ENCODE measurements around the gene SUPT5H. TPM values are rescaled to one million over a fixed set of nuclear protein-coding genes. Genes with fewer than 3 reads are reported as not detected.

SUPT5H gene
- total and polyA plus RNA-seq, 2 of the 8 experiments (the other 6 are each of a cell fraction or from before 2014, with no cell fraction given) = 77.8 to 111 TPM

DNA sequence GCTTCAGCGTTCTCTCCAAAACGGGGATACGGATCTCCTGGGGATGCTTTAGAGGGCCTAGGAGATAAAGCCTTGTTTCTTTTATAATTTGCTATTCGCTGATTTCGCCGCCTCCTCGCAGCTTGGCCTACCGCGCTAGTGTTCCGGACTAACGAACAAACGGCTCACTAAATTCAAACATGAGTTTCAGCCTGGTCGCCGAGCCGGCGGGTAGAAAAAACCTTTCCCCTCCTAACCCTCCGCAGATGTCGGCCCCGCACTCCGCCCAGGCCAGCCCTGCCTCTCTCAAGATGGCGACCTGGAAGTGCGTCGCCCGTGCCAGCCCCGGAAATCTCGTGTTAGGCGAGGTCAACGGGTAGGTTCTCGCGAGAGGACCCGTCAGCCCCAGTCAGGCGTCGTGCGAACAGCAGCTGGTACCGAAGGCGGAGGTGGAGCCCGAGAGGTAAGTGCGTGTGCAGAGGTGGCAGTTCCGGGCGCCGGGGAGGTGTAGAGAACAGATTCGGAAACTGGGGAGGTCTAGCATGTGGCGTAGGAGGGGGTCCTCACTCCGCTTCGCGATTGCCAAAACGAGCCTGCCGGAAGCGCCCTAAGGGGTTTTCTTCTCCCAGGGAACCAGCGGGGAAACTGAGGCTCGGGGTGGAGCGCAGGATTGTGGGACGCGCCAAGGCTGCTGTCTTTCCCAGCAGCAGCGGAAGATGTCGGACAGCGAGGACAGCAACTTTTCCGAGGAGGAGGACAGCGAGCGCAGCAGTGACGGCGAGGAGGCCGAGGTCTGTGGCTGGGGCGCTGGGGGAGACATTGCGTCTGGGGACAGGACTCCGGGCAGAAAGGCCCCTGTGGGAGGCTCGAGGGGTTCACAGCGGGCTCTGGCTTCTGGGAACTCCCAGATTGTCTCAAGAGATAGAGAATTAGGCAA lies at the start of gene SUPT5H (continued):
- TF ChIP-seq, protein P1, sequence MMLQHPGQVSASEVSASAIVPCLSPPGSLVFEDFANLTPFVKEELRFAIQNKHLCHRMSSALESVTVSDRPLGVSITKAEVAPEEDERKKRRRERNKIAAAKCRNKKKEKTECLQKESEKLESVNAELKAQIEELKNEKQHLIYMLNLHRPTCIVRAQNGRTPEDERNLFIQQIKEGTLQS (IDR thresholded peaks at IDR 0.05; ENCODE audit: insufficient read depth, low read depth, low read length) = no peak

Data from H1 (cell line).